ENCODE data around the gene NACA2. TPM values are rescaled to one million over a fixed set of nuclear protein-coding genes. Genes with fewer than 3 reads are reported as not detected.

Gene NACA2
- polyA plus RNA-seq, 2 of the 4 experiments (the other 2 are of a cell fraction), result 0.34 to 0.40 TPM

DNA sequence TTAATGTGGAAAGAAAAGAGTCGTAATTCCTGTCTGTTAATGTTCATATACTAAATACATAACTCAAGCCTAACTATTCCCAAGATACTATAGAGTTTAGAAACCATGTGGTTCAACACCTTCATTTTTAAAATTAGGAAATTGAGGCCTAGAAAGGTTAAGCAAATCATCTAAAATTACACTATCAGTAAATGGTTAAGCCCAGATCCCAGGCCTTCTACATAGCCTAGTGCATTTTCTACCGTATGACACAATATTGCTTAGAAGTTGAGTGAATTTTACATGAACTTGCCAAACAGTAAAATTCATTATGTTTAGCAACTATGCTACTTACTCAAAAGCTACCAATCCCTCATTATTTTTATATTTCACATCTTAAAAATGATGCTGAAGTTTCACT lies 6.8 kb downstream of the NACA2 start:
- Histone ChIP-seq H3K4me2 (no peak overlapping the region), H3K9me3 (no peaks in the 10 kb centered on the region), H3K4me3 (no peak overlapping the region), H3K27ac (no peak overlapping the region), H3K4me1 (peaks cover 29% of the 10 kb centered on the region)
- 58% methylated on average over 2 of the region's 2 CpGs for WGBS (ENCODE audit: missing lambda C conversion rate)
- ChIA-PET CTCF (interaction anchor here (1.0 to 11.5 kb wide), 10 partner anchors 10 to 863 kb away, joined by 3 to 138 read pairs (median 4); no protein-coding TSS in a partner anchor), POLR2A (no interaction called here)
- ATAC-seq (no peak), FAIRE-seq (no peak), DNase-seq (ENCODE audit: low read depth in 1 of 2, low spot score in 1 of 2) (no peak)
- TF ChIP-seq KDM1A (IDR thresholded peaks at IDR 0.05; ENCODE audit: low read depth) (no peak), EHF (CRISPR knock-in tag; IDR thresholded peaks at IDR 0.05) (no peak), FOSB (CRISPR knock-in tag; IDR thresholded peaks at IDR 0.05) (no peak)

DNA sequence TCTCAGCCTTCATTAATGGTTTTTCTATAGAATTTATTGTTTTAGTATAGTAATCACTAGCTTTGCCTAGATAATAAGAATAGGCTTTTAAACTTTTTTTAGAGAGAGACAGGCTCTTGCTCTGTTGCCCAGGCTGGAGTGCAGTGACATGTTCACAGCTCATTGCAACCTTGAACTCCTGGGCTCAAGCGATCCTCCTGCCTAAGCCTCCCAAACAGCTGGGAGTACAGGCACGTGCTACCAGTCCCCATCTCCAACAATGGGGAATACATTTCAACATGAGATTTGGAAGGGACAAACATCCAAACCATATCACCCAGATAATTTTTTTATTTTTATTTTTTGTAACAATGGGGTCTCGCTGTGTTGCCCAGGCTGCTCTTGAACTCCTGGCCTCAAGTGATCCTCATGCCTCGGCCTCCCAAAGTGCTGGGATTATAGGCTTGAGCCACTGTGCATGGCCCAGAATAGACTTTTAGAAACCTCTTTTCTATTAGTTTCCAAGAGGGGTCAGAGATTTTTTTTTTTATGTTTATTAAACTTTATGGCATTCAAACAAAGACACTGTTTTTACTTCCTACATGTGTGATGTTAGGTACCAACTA lies 7.3 kb downstream of the NACA2 start:
- WGBS (ENCODE audit: missing lambda C conversion rate), result 83% methylated on average over 4 of the region's 4 CpGs
- peaks cover 29% of the 10 kb centered on the region for H3K4me1 ChIP-seq
- POLR2A ChIA-PET, result interaction anchor here (0.9 to 1.0 kb wide), 2 partner anchors 170 to 172 kb away, joined by 3 to 7 read pairs; no protein-coding TSS in a partner anchor
- H3K9me3 ChIP-seq, result no peaks in the 10 kb centered on the region
- no peak overlapping the region for H3K27ac ChIP-seq
- H3K4me3 ChIP-seq, result no peak overlapping the region
- TF ChIP-seq CBX8 (IDR thresholded peaks at IDR 0.05) (no peak), ZFP36 (IDR thresholded peaks at IDR 0.05; ENCODE audit: borderline replicate concordance, partially characterized antibody) (no peak), ZNF302 (CRISPR knock-in tag; IDR thresholded peaks at IDR 0.05) (no peak), MAFK (IDR thresholded peaks at IDR 0.05; ENCODE audit: partially characterized antibody) (no peak)
- ATAC-seq (no peak), FAIRE-seq (peak; percentile 49), DNase-seq (ENCODE audit: low read depth in 1 of 2, low spot score in 1 of 2) (no peak)
- no peak overlapping the region for H3K4me2 ChIP-seq
- CTCF ChIA-PET, result interaction anchor here (0.6 to 11.5 kb wide), 23 partner anchors 8 to 582 kb away, joined by 3 to 138 read pairs (median 4); no protein-coding TSS in a partner anchor

DNA sequence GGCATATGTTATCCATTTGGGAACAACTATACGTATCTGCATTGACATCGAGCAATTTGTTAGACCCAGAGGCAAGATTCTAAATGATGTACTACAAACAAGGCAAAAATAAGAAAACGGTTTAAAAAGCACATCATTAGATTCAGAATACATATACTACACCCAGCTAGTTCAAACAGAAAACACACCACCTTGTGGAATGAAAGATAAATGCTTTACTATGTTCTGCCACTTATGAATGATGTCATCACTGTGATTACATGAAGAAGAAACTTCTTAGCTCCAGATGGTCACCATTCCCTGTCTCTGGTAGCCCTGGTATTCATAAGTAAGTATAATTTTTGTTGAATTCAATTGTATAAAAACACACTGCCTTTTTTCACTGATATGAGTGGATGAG lies 7.8 kb downstream of the NACA2 start:
- ChIA-PET POLR2A (interaction anchor here (0.5 to 1.0 kb wide), 3 partner anchors 170 to 280 kb away, joined by 3 to 7 read pairs (median 4); partner anchors contain the start of gene BRIP1), CTCF (interaction anchor here (0.6 to 11.5 kb wide), 21 partner anchors 9 to 608 kb away, joined by 3 to 138 read pairs (median 4); no protein-coding TSS in a partner anchor)
- ATAC-seq (peak; percentile 96), DNase-seq (ENCODE audit: low read depth in 1 of 2, low spot score in 1 of 2) (peak; percentile 73 to 79), FAIRE-seq (peak; percentile 100)
- TF ChIP-seq ZFP36 (IDR thresholded peaks at IDR 0.05; ENCODE audit: borderline replicate concordance, partially characterized antibody), result no peak
- peak; percentile 78 for TF ChIP-seq SMC3 (IDR thresholded peaks at IDR 0.05)
- TF ChIP-seq, protein P1, sequence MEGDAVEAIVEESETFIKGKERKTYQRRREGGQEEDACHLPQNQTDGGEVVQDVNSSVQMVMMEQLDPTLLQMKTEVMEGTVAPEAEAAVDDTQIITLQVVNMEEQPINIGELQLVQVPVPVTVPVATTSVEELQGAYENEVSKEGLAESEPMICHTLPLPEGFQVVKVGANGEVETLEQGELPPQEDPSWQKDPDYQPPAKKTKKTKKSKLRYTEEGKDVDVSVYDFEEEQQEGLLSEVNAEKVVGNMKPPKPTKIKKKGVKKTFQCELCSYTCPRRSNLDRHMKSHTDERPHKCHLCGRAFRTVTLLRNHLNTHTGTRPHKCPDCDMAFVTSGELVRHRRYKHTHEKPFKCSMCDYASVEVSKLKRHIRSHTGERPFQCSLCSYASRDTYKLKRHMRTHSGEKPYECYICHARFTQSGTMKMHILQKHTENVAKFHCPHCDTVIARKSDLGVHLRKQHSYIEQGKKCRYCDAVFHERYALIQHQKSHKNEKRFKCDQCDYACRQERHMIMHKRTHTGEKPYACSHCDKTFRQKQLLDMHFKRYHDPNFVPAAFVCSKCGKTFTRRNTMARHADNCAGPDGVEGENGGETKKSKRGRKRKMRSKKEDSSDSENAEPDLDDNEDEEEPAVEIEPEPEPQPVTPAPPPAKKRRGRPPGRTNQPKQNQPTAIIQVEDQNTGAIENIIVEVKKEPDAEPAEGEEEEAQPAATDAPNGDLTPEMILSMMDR (IDR thresholded peaks at IDR 0.05), result peak; percentile 72
- TF ChIP-seq NFE2L2 (conservative IDR thresholded peaks at IDR 0.05; ENCODE audit: low read length), result no peak
- no peak for TF ChIP-seq SREBF2 (IDR thresholded peaks at IDR 0.05)
- TF ChIP-seq, protein P2, sequence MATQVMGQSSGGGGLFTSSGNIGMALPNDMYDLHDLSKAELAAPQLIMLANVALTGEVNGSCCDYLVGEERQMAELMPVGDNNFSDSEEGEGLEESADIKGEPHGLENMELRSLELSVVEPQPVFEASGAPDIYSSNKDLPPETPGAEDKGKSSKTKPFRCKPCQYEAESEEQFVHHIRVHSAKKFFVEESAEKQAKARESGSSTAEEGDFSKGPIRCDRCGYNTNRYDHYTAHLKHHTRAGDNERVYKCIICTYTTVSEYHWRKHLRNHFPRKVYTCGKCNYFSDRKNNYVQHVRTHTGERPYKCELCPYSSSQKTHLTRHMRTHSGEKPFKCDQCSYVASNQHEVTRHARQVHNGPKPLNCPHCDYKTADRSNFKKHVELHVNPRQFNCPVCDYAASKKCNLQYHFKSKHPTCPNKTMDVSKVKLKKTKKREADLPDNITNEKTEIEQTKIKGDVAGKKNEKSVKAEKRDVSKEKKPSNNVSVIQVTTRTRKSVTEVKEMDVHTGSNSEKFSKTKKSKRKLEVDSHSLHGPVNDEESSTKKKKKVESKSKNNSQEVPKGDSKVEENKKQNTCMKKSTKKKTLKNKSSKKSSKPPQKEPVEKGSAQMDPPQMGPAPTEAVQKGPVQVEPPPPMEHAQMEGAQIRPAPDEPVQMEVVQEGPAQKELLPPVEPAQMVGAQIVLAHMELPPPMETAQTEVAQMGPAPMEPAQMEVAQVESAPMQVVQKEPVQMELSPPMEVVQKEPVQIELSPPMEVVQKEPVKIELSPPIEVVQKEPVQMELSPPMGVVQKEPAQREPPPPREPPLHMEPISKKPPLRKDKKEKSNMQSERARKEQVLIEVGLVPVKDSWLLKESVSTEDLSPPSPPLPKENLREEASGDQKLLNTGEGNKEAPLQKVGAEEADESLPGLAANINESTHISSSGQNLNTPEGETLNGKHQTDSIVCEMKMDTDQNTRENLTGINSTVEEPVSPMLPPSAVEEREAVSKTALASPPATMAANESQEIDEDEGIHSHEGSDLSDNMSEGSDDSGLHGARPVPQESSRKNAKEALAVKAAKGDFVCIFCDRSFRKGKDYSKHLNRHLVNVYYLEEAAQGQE (IDR thresholded peaks at IDR 0.05), result no peak
- TF ChIP-seq GATA3 (IDR thresholded peaks at IDR 0.05; ENCODE audit: borderline replicate concordance), result no peak
- no peak for TF ChIP-seq ZNF302 (CRISPR knock-in tag; IDR thresholded peaks at IDR 0.05)
- TF ChIP-seq JUN (IDR thresholded peaks at IDR 0.05), result no peak
- TF ChIP-seq RFX5 (IDR thresholded peaks at IDR 0.05), result no peak
- peak; percentile 56 to 58 for TF ChIP-seq RAD21 (conservative IDR thresholded peaks at IDR 0.05 in 1 of 2, IDR thresholded peaks at IDR 0.05 in 1 of 2)
- TF ChIP-seq RARB (CRISPR knock-in tag; IDR thresholded peaks at IDR 0.05), result no peak
- TF ChIP-seq POLR2AphosphoS2 (conservative IDR thresholded peaks at IDR 0.05; ENCODE audit: low read length), result no peak
- Histone ChIP-seq H3K4me1 (peaks cover 29% of the 10 kb centered on the region), H3K9me3 (no peaks in the 10 kb centered on the region), H3K27ac (no peak overlapping the region), H3K4me3 (no peak overlapping the region), H3K4me2 (peak overlapping the region; percentile 19; the same call in 2 of the 3 replicates)
- WGBS (ENCODE audit: missing lambda C conversion rate), result 22% methylated on average over 3 of the region's 3 CpGs
